PC-9 (cell line): Measurements from ENCODE around the gene FCHO1.

Experiments
- EZH2 ChIP-seq: fragments of 200-600 bp; sonication (generic); IDR thresholded peaks from 2 replicates; pipeline ENCODE4 v1.8.0; 2017; ENCODE audit warnings: antibody characterized with exemption, low read depth
- TF ChIP-seq, protein P1 (sequence below): fragments of 200-600 bp; sonication (generic); conservative IDR thresholded peaks from 2 replicates; pipeline ENCODE4 v1.6.1; 2017; ENCODE audit warnings: mixed run types, antibody characterized with exemption, mild to moderate bottlenecking, moderate library complexity

DNA sequence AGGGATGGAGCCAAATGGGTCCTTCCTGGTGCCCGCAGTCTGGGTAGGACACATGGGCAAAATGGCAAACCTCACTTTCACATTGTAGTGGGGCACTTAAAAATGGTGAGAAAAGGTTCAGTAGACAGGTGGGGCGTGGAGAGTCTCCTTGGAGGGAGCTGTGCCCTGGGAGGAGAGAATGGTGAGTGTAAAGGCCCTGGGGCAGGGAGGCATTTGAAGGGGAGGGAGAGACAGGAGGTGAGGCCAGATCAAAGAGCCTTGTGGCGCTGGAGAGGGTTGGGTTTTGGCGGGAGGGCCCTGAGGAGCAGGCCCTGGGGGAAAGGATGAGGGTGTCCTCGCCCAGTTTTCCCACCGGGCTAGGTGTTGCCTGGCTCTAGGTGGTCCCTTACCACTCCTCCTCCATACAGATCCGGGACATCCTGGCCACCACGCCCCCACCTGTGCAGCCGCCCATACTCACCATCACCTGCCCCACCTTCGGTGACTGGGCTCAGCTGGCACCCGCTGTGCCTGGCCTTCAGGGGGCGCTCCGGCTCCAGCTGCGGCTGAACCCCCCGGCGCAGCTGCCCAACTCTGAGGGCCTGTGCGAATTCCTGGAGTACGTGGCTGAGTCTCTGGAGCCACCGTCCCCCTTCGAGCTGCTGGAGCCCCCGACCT lies 25.7 kb upstream of the FCHO1 start:
- TF ChIP-seq, protein P1, sequence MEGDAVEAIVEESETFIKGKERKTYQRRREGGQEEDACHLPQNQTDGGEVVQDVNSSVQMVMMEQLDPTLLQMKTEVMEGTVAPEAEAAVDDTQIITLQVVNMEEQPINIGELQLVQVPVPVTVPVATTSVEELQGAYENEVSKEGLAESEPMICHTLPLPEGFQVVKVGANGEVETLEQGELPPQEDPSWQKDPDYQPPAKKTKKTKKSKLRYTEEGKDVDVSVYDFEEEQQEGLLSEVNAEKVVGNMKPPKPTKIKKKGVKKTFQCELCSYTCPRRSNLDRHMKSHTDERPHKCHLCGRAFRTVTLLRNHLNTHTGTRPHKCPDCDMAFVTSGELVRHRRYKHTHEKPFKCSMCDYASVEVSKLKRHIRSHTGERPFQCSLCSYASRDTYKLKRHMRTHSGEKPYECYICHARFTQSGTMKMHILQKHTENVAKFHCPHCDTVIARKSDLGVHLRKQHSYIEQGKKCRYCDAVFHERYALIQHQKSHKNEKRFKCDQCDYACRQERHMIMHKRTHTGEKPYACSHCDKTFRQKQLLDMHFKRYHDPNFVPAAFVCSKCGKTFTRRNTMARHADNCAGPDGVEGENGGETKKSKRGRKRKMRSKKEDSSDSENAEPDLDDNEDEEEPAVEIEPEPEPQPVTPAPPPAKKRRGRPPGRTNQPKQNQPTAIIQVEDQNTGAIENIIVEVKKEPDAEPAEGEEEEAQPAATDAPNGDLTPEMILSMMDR: peak; percentile 53
- no peak for TF ChIP-seq EZH2
